ENCODE data around the gene ZFP57. TPM values are rescaled to one million over a fixed set of nuclear protein-coding genes. Genes with fewer than 3 reads are reported as not detected.

Gene ZFP57
- total and polyA plus RNA-seq, 2 experiments from 2014 or later = 3.5 to 4.9 TPM

DNA sequence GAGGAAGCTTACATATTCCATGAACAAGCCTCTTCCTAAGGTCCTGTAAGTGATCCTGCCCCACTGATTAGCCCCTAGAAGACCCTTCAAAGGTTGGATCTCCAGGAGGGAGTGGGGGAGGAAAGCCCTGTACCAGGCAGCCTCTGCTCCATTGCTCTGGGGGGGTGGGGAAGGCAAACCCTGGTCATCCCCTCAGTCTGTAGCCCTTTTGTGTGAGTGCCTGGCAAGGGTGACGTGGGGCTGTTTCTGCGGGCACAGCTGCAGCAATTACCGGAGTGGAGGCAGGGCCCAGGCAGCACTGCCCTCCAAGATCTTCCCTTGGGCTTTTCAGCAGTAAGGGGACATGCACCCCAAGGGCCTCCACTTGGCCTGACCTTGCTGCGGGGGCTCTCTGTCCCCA is 24.2 kb downstream of the ZFP57 start, which contains the start of gene MOG:
TSS of gene MOG (plus strand) at position 295 of the 400 bp plus-strand sequence. CDS start 118 bp downstream, outside the sequence.
- H3K27ac ChIP-seq = peak within 1 kb of the TSS; percentile 99
- TF ChIP-seq, protein P1, sequence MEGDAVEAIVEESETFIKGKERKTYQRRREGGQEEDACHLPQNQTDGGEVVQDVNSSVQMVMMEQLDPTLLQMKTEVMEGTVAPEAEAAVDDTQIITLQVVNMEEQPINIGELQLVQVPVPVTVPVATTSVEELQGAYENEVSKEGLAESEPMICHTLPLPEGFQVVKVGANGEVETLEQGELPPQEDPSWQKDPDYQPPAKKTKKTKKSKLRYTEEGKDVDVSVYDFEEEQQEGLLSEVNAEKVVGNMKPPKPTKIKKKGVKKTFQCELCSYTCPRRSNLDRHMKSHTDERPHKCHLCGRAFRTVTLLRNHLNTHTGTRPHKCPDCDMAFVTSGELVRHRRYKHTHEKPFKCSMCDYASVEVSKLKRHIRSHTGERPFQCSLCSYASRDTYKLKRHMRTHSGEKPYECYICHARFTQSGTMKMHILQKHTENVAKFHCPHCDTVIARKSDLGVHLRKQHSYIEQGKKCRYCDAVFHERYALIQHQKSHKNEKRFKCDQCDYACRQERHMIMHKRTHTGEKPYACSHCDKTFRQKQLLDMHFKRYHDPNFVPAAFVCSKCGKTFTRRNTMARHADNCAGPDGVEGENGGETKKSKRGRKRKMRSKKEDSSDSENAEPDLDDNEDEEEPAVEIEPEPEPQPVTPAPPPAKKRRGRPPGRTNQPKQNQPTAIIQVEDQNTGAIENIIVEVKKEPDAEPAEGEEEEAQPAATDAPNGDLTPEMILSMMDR (IDR thresholded peaks at IDR 0.05; ENCODE audit: low read depth, low read length) = no peak
- H3K4me3 ChIP-seq = no peak within 1 kb of the TSS
- no peaks in the 10 kb centered on the region for H3K27me3 ChIP-seq
- H3K9me3 ChIP-seq (ENCODE audit: low read depth) = no peaks in the 10 kb centered on the region
- DNase-seq (ENCODE audit: low read depth in 1 of 2, low spot score in 1 of 2) = no peak
- no peaks in the 10 kb centered on the region for H3K36me3 ChIP-seq
- H3K4me1 ChIP-seq (ENCODE audit: low read depth) = peaks cover 46% of the 10 kb centered on the region

DNA sequence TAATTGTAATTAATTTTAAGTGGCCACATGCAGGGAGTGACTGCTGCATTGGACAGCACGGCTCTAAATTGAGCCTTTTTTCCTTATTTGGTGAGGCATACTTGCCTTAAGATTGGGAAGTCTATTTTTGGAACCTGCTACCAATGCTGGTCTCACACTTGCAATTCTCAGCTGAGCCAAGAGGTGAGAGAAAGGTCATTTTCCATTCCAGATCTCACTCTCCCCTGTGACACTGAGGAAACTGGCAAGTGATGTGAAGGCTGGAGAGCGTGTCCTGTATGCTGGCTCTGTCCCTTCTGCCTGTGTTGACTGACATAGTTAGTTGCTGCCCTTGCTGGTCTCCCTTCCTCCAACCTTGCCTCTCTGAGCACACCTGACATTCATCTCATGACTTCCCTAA is 24.8 kb downstream of the ZFP57 start:
- H3K9me3 ChIP-seq (ENCODE audit: low read depth) = no peaks in the 10 kb centered on the region

DNA sequence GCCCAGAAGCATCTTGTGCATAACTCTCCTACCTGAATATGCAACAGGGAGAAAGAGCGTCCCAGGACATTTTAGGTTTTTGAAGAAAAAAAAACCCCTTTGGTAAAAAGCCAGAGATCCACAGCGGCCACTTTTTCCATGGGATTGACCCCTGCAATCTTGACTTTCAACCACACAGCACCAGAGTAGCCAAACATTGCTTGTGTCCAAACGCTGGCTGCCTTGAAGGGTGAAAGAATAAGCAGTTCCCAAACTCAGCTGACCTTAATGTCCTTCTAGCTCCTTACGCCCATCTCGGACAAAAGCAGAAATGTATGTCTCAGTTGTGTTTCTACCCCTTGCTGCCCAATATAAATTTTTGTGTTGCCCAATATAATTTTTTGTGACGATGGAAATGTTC is 25.3 kb downstream of the ZFP57 start:
- Histone ChIP-seq H3K27ac (peak overlapping the region; percentile 99), H3K4me1 (ENCODE audit: low read depth) (peaks cover 45% of the 10 kb centered on the region), H3K27me3 (no peaks in the 10 kb centered on the region), H3K36me3 (no peaks in the 10 kb centered on the region), H3K4me3 (no peak overlapping the region), H3K9me3 (ENCODE audit: low read depth) (no peaks in the 10 kb centered on the region)
- TF ChIP-seq, protein P1 (IDR thresholded peaks at IDR 0.05; ENCODE audit: low read depth, low read length) = no peak
- no peak for DNase-seq (ENCODE audit: low read depth in 1 of 2, low spot score in 1 of 2)

More for the DNA sequence above, 24.8 kb downstream of the ZFP57 start:
- TF ChIP-seq, protein P1 (IDR thresholded peaks at IDR 0.05; ENCODE audit: low read depth, low read length) = no peak
- no peak overlapping the region for H3K4me3 ChIP-seq
- H3K4me1 ChIP-seq (ENCODE audit: low read depth) = peaks cover 45% of the 10 kb centered on the region
- DNase-seq (ENCODE audit: low read depth in 1 of 2, low spot score in 1 of 2) = peak; percentile 15 to 88
- H3K36me3 ChIP-seq = no peaks in the 10 kb centered on the region
- no peaks in the 10 kb centered on the region for H3K27me3 ChIP-seq
- H3K27ac ChIP-seq = peak overlapping the region; percentile 99

- TF ChIP-seq, protein P1 (IDR thresholded peaks at IDR 0.05; ENCODE audit: low read depth, low read length) = peak; percentile 71
- peak overlapping the region; percentile 99 for H3K27ac ChIP-seq
- peaks cover 45% of the 10 kb centered on the region for H3K4me1 ChIP-seq (ENCODE audit: low read depth)
- no peaks in the 10 kb centered on the region for H3K27me3 ChIP-seq
- H3K9me3 ChIP-seq (ENCODE audit: low read depth) = no peaks in the 10 kb centered on the region
- no peak overlapping the region for H3K4me3 ChIP-seq
- peak; percentile 86 to 91 for DNase-seq (ENCODE audit: low read depth in 1 of 2, low spot score in 1 of 2)
- no peaks in the 10 kb centered on the region for H3K36me3 ChIP-seq
These were observed 27.4 kb downstream of the ZFP57 start for GRCh38 chr6:29653452-29654038.

DNA sequence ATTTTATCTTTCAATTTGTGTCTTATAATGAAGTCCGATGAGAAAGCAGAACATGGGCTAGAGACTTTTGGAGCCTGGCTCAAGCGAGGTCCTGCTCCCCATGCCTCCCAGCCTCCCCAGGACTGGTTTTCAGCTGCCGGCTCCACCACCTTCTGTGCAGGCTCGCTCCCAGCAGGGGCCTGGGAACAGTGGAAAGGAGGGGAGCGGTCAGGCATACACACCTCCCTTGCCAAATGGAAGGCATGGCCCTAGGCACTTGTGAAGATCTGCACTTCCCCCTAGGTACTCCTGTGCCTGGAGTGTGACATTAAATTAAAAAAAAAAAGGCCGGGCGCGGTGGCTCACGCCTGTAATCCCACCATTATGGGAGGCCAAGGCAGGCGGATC is 28.8 kb downstream of the ZFP57 start:
- DNase-seq (ENCODE audit: low read depth in 1 of 2, low spot score in 1 of 2) = no peak
- H3K27me3 ChIP-seq = no peaks in the 10 kb centered on the region
- H3K27ac ChIP-seq = peak overlapping the region; percentile 38
- no peak overlapping the region for H3K4me3 ChIP-seq
- TF ChIP-seq, protein P1 (IDR thresholded peaks at IDR 0.05; ENCODE audit: low read depth, low read length) = no peak
- peaks cover 41% of the 10 kb centered on the region for H3K4me1 ChIP-seq (ENCODE audit: low read depth)
- H3K36me3 ChIP-seq = no peaks in the 10 kb centered on the region
- H3K9me3 ChIP-seq (ENCODE audit: low read depth) = no peaks in the 10 kb centered on the region
